OCI-LY3 (cell line): ENCODE results near the gene SYCP2L.

Experiments
- EZH2phosphoT487 ChIP-seq: fragments of 200-600 bp; shearing (Covaris generic); IDR thresholded peaks from 2 replicates; pipeline ENCODE4 v1.6.1; 2018; ENCODE audit warnings: antibody characterized with exemption, mixed run types, low read depth
- TF ChIP-seq, protein P1 (sequence below): fragments of 200-600, 300-600 bp; sonication (generic); IDR thresholded peaks from 2 replicates; pipeline ENCODE4 v1.5.1; 2014; ENCODE audit warnings: antibody characterized with exemption, low read length, low read depth

DNA sequence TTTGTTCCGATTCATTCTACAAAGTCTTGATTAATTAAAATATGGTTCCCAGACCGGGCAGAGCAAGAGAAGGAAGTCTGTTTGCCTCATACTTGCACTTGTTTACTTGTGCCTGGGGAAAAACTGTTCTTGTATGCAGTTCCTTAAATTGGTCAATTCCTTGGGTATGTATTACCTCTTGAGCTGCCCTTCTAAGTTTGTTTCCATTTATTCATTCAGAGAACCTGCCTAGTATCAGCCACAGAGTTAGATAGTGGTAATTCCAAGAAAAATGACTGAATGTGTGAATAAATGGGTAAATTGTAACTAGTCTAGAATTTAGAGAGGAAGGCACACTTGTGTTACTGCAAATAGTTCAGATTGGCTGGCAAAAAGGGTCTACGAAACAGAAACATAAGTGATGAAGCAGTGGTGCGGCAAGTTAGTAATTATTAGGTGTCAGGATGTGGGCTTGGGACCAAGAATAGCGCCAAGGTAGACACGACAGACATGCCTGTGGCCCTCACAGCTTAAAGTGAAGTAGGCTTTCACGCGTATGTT lies 48.0 kb upstream of the SYCP2L start:
- TF ChIP-seq, protein P1, sequence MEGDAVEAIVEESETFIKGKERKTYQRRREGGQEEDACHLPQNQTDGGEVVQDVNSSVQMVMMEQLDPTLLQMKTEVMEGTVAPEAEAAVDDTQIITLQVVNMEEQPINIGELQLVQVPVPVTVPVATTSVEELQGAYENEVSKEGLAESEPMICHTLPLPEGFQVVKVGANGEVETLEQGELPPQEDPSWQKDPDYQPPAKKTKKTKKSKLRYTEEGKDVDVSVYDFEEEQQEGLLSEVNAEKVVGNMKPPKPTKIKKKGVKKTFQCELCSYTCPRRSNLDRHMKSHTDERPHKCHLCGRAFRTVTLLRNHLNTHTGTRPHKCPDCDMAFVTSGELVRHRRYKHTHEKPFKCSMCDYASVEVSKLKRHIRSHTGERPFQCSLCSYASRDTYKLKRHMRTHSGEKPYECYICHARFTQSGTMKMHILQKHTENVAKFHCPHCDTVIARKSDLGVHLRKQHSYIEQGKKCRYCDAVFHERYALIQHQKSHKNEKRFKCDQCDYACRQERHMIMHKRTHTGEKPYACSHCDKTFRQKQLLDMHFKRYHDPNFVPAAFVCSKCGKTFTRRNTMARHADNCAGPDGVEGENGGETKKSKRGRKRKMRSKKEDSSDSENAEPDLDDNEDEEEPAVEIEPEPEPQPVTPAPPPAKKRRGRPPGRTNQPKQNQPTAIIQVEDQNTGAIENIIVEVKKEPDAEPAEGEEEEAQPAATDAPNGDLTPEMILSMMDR, result no peak
- TF ChIP-seq EZH2phosphoT487, result no peak
